ENCODE data around the gene IFITM10. TPM values are rescaled to one million over a fixed set of nuclear protein-coding genes. Genes with fewer than 3 reads are reported as not detected.
A peak's percentile ranks its signal among the peaks of the same experiment; 100 is the strongest.

Gene IFITM10
- total and polyA plus RNA-seq, 9 of the 15 experiments (the other 6 are each of a cell fraction or from before 2014, with no cell fraction given): 0.08 to 0.13 (median 0.09) TPM; not detected in 6

DNA sequence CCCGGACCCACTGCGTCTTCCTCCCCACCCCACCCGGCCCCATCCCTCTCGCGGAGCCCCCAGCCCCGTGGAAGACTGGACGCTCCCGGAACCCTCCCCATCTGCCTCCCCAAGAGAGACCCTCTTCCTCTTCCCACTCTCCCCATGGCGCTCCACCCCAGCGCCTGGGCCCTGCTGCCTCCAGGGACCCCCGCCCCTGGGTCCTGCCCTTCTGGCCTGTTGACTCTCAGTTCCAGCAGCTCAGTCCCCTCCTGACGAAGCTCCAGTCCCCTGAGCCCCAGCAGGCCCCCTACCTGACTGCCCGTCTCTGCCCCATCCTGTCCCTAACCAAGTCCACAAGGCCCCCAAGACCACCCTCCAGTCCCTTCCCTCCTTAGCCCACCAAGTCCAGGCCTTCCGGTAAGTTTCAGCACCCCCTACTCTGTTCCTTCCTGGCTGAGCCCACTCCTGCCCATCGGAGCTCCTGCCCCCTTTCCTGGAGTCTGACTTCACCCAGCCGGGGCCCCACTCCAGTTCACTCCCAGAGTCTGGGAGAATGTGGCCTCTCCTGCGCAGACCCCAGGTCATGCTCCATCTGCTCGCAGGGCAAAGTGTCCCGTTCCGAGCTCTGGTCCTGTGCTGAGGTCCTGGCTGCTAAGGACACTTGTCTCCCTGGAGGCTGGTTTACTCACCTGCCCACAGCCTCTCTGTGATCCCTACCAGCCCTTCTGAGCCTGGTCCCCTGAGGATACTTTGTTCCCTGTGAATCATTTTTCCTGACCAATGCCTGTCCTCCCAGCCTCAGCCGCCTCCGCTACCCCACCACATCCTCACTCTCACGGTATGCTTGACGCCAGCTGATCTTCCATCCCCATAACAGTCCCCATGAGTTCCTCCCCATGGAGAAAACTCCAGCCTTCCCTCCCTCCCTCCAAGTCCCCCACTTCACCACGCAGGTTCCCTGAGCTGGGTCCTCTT lies 722 bp downstream of the IFITM10 start:
- no peak for ATAC-seq
- H3K9ac ChIP-seq (ENCODE audit: insufficient read depth in 1 of 2, low read depth in 2 of 2, low read length in 2 of 2): no peak overlapping the region
- H3K27me3 ChIP-seq (ENCODE audit: control insufficient read depth in 2 of 2, insufficient read depth in 2 of 2, low read length in 2 of 2): no peaks in the 10 kb centered on the region
- FAIRE-seq: no peak
- H3K9me1 ChIP-seq (ENCODE audit: control insufficient read depth, insufficient read depth, low read length): no peaks in the 10 kb centered on the region
- in situ Hi-C loops (cut with MboI) (no loop called here), intact Hi-C loops (cut with micrococcal nuclease) (no loop called here)
- no peaks in the 10 kb centered on the region for H4K20me1 ChIP-seq (replicated peaks; ENCODE audit: control insufficient read depth, insufficient read depth, low read length)
- POLR2A ChIA-PET: interaction anchor here (0.9 kb wide), 1 partner anchor 20 kb away, joined by 3 read pairs; no protein-coding TSS in a partner anchor
- peaks cover 8% of the 10 kb centered on the region for H3K9me3 ChIP-seq (replicated peaks; ENCODE audit: control insufficient read depth, insufficient read depth, low read depth, low read length)
- TF ChIP-seq DNMT1 (IDR thresholded peaks at IDR 0.05): no peak
- peak; percentile 3; the same call in 1 of the 2 replicates for TF ChIP-seq POLR2G (IDR thresholded peaks at IDR 0.05; ENCODE audit: low read depth, low read length)
- DNase-seq (ENCODE audit: extremely low read depth in 1 of 4, low spot score in 3 of 4): peak in 1 of 4 experiments; percentile 13
- H3K36me3 ChIP-seq (ENCODE audit: control insufficient read depth, insufficient read depth, low read length): peaks cover 3% of the 10 kb centered on the region; the same call in 1 of the 3 replicates
- WGBS (ENCODE audit: insufficient coverage, low coverage, missing lambda C conversion rate): 21% methylated on average over 17 of the region's 25 CpGs
- H3K4me2 ChIP-seq (ENCODE audit: insufficient read depth, low read length): no peak overlapping the region
- CTCF ChIA-PET (ENCODE audit: low intra/inter-chr PET ratio): no interaction called here
- no peak overlapping the region for H3K4me3 ChIP-seq
- H3K4me1 ChIP-seq (replicated peaks in 1 of 2; ENCODE audit: control insufficient read depth in 2 of 2, insufficient read depth in 2 of 2, low read length in 2 of 2): peaks cover 0 to 33% of the 10 kb centered on the region in 2 experiments; a peak in 2 of 5 replicates
- no peak overlapping the region for H3K27ac ChIP-seq (ENCODE audit: extremely low read depth, low read depth, low read length)
- no peaks in the 10 kb centered on the region for H3K79me2 ChIP-seq (ENCODE audit: control insufficient read depth, insufficient read depth, low read length)
- no peak overlapping the region for H2AFZ ChIP-seq (ENCODE audit: low read depth, low read length)
- no TSS peak for BruUV-seq (replicated peaks)

All from K562 (cell line).